Hypothalamus (tissue), 51 donors: Measurements from ENCODE around the gene ZDHHC9.

Source experiments
- DNase-seq, 51 donors: peaks; one replicate each; lab custom pipeline; 2025; lab: John Stamatoyannopoulos, UW

ZDHHC9 gene

DNA sequence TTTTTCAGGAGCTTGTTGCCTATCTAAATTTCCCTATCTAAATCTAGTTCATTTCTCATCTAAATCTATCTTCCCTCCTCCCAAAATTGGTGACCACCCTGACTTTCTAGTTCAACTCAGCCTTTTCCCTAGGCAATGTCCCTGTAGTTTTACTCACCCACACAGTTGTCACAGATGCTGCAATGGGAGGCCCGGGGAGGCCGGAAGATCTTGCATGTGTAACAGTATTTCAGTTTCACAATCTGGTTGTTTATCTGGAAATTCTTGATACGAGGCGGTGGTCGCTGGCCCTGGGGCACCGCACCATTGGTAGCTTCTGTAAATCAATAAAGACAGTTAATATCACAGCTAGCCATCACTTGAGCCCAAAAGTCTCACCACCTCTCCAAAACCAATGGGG, 20.2 kb downstream of the ZDHHC9 start:
- no peak for DNase-seq

DNA sequence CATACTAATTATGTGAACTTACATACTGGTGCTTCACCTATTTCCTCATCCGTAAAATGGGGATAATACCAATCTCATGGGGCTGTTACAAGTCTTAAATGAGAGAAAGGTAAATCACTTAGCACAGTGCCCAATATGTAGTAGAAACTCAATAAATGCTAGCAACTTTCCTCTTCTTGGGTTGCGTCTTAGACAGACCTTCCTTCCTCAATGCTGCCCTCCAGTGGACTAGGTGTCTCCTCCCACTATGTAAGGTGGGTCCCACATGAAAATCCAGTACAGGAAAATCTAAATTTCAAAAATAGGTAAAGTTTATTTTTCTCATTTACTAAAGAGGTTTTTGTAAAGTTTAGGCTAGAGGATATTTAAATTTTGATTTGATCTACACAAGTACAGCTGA, 20.6 kb downstream of the ZDHHC9 start:
- peak in 7 of 51 donors; percentile 0 to 25 (median 3) for DNase-seq

DNA sequence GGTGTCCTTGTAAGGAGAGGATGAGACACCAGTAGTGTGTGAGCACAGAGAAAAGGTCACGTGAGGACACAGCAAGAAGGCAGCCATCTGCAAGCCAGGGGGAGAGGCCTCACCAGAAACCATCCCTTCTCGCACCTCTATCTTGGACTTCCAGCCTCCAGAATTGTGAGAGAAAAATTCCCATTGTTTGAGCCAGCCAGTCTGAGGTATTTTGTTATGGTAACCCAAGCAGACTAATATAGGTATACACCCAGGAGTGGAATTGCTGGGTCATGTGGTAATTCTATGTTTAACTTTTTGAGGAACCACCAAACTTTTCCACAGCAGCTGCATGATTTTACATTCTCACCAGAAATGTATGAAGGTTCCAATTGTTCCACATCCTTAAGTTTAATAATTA, 25.6 kb downstream of the ZDHHC9 start:
- no peak for DNase-seq

GRCh38 chrX:129813662-129814368, 29.9 kb downstream of the ZDHHC9 start:
- DNase-seq = no peak

- no peak for DNase-seq
Observed at GRCh38 chrX:129808829-129809796, 34.6 kb downstream of the ZDHHC9 start.

DNA sequence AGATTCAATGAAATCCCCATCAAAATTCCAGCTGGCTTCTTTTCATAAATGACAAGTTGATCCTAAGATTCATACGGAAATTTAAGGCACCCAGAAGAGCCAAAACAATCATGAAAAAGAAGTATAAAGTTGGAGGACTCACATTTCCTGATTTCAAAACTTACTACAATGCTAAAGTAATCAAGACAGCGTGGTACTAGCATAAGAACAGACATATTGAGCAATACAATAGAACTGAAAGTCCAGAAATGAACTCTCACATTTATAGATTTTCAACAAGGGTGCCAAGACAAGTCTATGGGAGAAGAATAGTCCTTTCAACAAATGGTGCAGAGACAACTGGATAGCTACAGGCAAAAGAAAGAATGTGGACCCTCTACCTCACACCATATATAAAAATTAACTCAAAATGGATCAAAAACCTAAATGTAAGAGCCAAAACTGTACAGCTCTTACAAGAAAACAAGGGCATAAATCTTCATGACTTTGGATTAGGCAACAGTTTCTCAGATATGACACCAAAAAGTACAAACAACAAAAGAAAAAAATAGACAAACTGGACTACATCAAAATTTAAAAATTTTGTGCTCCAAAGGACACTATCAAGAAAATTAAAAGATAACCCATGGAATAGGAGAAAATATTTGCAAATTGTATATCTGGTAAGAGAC, 35.4 kb downstream of the ZDHHC9 start:
- no peak for DNase-seq

DNA sequence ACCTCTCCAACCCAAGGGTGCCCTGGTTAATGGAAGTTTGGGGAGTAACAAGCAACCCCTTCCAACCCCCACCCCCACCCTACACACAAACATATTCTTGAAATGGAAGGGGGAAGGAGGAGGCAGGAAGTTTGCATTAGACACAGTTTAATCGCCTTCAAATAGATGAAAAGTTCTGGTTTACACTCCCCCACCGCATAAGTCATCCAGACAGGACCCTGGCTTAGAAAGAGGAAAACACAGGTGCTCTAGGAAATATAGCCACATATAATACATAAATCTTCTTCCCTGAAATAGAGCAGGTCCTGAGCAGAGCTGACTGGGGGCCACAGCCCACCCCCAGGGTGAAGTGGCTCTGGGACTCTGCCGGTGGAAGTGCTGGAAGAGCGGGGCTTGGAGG, 38.9 kb downstream of the ZDHHC9 start:
- no peak for DNase-seq

GRCh38 chrX:129802863-129803262, 40.8 kb downstream of the ZDHHC9 start:
- no peak for DNase-seq

- no peak for DNase-seq
Observed at GRCh38 chrX:129800186-129800585, 43.5 kb downstream of the ZDHHC9 start.

DNA sequence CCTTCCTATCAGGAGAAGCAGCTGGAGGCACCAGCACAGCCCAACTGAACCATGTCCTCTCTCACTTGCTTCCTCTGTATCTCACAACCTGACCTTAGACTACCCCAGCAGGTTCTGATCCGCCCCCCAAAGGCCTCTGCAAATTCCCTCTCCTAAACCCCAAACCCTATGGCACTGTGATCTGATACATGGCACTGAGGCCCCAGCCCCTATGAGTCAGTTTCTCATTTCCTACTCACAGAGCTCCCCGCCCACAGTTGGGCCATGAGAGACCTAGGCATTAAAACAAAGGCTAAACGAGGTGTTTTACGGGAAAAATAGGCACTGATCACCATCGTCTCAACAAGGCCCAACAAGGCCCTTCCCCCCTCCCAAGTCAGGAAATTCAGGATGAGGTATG, 44.8 kb downstream of the ZDHHC9 start:
- DNase-seq = no peak

DNA sequence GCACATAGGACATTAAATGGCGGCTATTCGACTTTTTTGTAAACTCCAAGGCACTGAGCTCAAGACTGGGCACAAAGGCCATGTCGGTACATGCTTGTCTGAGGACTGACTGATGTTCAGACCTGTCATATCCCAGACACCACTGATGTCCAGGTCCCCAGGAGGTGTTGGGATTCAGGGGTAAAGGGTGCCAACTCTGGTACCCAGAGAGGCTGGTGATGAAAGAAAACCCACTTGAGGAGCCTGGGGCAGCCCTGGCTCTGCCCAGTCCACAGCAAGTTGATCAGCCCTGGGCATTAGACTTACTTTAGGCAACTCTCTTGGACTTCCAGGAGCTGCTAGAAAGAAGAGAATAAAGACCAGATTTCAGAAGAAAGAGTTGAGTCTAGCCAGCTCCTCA, 45.2 kb downstream of the ZDHHC9 start:
- no peak for DNase-seq

DNA sequence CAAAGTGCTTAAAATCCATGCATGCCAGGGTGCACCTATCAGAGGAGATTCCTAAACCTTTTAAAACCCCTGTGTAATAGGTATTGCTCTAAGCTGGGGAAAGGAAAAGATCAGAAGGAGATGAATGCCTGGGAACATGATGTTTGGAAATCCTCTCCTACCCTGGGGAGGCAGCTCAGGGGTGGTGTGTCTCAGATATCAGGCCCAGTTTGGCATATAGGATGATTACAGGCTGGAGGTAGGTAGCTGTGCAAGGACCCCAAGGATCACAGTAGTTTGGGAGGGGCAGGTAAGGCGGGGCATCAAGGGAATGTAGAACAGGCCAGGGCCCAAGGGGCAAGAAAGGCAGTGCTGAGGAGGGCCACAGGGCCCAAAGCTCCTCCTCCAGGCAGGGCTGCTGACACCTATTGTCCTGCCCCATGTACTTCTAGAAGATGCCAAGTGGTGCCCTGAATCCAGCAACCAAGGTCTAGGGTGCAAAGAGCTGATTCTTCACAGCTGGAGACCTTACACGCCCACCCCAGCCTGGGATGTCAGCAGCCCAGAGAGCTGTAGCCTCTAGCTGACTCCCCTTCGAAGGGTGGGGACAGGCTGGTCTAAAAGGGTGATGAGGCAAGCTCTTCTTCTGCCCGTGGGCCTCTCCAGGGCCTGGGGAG, 46.3 kb downstream of the ZDHHC9 start:
- DNase-seq = no peak

DNA sequence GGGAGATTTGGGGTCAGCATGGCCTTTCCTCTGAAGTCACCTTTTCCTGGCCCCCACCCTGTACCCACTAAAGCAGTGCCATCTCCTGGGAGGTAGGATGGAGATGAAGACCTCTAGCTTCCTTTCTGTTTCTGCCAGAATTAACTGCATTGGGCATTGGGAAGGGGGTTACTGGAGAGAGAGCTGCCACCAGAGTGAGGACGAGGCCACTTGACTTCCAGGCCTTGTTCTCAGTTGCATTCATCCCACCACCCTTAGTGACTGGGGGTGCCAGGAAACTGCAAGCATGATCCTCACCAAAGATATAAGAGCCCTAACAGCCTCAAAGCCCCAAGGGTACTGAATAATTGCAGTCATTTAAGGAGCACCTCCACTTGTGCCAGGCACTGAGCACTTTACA, 48.1 kb downstream of the ZDHHC9 start:
- no peak for DNase-seq

GRCh38 chrX:129793604-129794191, 50.0 kb downstream of the ZDHHC9 start:
- peak in 1 of 51 donors; percentile 5 for DNase-seq

- no peak for DNase-seq
Observed at GRCh38 chrX:129792586-129793291, 50.9 kb downstream of the ZDHHC9 start.

DNA sequence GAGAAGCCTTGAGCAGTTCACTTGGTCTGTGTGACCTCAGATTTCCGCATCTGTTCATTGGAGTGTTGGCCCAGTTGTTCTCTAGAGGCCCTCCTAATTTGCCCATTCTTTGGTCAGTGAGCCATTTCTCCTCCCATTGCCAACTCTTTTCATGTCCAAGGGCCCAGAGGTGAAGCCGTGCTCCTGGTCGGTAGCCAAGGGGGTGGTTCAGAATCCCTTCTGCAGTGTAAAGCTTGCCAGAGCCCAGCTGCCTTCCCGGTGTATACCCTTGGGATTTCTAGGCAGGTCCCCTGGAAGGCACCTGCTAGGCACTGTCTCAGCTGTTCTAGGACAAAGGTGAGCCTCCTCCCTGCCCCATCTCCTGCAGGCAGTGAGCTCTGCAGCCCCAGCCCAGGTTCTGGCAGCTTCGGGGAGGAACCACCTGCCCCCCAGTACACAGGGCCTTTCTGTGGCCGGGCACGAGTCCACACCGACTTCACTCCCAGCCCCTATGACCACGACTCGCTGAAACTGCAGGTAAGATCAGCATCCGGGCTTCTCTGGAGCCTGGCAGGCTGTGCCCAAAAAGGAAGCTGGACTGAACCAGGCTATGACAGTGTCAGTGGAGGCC, 51.6 kb downstream of the ZDHHC9 start:
- DNase-seq = no peak

DNA sequence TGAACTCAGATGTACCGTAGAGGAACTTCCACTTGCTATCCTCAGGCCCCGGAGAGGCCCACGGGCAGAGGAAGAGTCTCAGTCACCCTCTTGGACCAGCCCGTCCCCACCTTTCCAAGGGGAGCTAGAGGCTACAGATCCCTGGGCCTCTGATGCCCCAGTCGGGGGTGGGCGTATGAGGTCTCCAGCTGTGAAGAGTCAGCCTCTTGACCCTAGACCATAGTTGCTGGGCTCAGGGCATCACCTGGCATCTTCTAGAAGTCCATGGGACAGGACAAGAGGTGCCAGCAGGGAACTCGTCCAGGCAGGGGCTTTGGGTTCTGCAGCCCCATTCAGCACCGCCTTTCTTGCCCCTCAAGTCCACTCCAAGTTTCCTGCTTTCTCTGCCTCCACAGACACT, 52.4 kb downstream of the ZDHHC9 start:
- DNase-seq = no peak

DNA sequence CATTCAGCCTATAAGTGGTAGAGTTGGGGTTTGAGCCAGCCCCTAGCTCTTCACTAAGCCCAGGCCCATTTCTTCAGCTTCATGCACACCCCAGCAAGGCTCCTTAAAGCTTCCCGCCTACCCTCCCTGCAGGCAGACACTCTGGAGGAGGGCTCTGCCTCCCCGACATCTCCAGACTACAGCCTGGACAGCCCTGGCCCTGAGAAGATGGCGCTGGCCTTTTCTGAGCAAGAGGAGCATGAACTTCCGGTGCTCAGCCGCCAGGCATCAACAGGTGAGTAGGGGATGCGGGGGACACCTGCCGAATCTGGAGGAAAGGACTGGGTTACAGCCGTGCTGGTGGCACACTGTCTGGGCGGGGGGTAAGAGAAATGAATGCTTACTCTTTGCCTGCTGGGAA, 52.9 kb downstream of the ZDHHC9 start:
- no peak for DNase-seq

DNA sequence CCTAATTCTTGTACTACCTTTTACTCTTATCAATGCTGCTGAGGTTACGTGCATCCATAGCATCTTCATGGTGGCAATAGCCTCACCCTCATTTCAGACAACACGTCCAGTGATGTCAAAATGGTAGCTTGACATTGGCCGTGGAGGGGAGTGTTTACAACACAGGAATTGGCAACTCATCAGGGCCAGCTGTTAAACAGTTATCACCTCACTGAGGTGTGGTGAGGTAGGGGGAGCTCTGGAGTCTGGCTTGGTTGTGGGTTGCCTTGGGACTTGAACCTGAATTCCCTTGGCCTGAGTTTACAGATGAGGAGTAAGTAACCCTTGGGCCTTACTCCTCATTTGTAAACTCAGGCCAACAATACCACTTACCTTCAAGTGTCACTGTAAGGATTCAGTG, 53.5 kb downstream of the ZDHHC9 start:
- no peak for DNase-seq
